ENCODE results near the gene ADRM1.

DNA sequence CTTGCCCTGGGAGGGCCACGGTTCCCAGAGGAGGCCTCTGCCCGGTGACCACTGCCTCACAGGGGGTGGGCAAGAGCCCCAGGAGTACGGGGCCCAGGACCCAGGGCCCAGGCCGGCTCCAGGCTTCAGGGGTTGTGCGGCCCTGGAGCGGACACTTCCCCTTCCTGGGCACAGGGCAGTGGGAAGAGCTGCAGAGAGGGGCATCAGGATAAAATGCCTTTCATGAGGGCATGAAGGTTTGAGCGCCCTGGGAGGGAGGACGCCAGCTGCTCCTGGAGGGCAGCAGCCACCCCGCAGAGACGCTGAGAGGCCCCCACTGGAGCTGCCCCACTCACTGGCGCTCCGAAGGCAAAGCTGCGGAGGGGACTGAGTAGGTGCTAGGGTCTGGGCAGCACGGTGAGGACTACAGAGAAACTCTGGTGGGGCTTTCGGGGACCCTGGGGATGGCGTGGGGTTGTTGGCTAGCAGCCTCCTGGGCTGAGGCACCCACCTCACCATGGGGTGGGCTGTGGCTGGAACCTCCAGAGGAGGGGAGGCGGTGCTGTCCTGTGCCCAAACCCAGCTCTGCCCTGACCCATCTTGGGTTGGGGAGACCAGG is 53.9 kb downstream of the ADRM1 start:
- TF ChIP-seq, protein P1, sequence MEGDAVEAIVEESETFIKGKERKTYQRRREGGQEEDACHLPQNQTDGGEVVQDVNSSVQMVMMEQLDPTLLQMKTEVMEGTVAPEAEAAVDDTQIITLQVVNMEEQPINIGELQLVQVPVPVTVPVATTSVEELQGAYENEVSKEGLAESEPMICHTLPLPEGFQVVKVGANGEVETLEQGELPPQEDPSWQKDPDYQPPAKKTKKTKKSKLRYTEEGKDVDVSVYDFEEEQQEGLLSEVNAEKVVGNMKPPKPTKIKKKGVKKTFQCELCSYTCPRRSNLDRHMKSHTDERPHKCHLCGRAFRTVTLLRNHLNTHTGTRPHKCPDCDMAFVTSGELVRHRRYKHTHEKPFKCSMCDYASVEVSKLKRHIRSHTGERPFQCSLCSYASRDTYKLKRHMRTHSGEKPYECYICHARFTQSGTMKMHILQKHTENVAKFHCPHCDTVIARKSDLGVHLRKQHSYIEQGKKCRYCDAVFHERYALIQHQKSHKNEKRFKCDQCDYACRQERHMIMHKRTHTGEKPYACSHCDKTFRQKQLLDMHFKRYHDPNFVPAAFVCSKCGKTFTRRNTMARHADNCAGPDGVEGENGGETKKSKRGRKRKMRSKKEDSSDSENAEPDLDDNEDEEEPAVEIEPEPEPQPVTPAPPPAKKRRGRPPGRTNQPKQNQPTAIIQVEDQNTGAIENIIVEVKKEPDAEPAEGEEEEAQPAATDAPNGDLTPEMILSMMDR (IDR thresholded peaks at IDR 0.05; ENCODE audit: low read length) = no peak
- TF ChIP-seq EZH2 (IDR thresholded peaks at IDR 0.05; ENCODE audit: borderline replicate concordance, low read length) = no peak
